Psoas muscle (tissue), 8 donors: Measurements from ENCODE around the gene OR10G3. TPM values are rescaled to one million over a fixed set of nuclear protein-coding genes. Genes with fewer than 3 reads are reported as not detected.
A peak's percentile ranks its signal among the peaks of the same experiment; 100 is the strongest.

ENCODE experiments used
- ATAC-seq, 4 donors: fragments of 200-7000 bp; cut with Tn5 transposase; one replicate each; pipeline ENCODE4 v1.9.1; 2020; ENCODE audit warnings: moderate library complexity in 3 of 4, mild to moderate bottlenecking in 2 of 4
- DNase-seq, 2 donors: peaks; one replicate each; pipeline ENCODE4 v3.0.0-alpha.2; 2020
- H3K27ac ChIP-seq: fragments of 200-600 bp; one replicate; pipeline ENCODE4 v1.8.0; 2022
- H3K27me3 ChIP-seq, 3 donors: fragments of 200-600 bp in 1 of 3; one replicate each; pipeline versions ENCODE4 v1.6.1 to v1.8.0; 2013 to 2022; ENCODE audit warnings: low read length in 2 of 3, mild to moderate bottlenecking in 2 of 3, moderate library complexity in 1 of 3; ENCODE audit not compliant: insufficient read depth in 3 of 3
- H3K36me3 ChIP-seq, 2 donors: fragments of 200-600 bp in 1 of 2; one replicate each; pipeline versions ENCODE4 v1.6.1 to v1.8.0; 2013 to 2022; ENCODE audit warnings: low read depth in 1 of 2, mild to moderate bottlenecking in 1 of 2, moderate library complexity in 1 of 2; ENCODE audit not compliant: insufficient read depth in 1 of 2
- H3K4me1 ChIP-seq: fragments of 200-600 bp; one replicate; pipeline ENCODE4 v1.8.0; 2022
- H3K4me3 ChIP-seq: fragments of 200-600 bp; one replicate; pipeline ENCODE4 v1.8.0; 2022; ENCODE audit warnings: mild to moderate bottlenecking
- H3K9me3 ChIP-seq: fragments of 200-600 bp; one replicate; pipeline ENCODE4 v1.8.0; 2022
- CTCF ChIP-seq: fragments of 200-600 bp; IDR thresholded peaks from one replicate; pipeline ENCODE4 v1.8.0; 2022; ENCODE audit warnings: antibody characterized with exemption
- whole genome bisulfite sequencing, 3 donors: extraction: QIAGEN DNeasy Blood & Tissue Kit; methylation state at CpG; one replicate each; pipeline versions ENCODE4 v1.1.6 to v1.1.7; 2013; 5-methylcytosine and 5-hydroxymethylcytosine counted together
- intact Hi-C, 2 donors: fragments of 100-400 bp; cut with DNase I; formaldehyde crosslinking; loops; one replicate each; pipeline versions ENCODE4 v1.11.0 to v1.14.2; 2022
- polyA plus RNA-seq, 3 donors: library from polyadenylated mRNA; stranded (reverse); fragments of 200-250 nt; gene quantifications; one replicate each; pipeline ENCODE4 v1.2.3, GENCODE V29; 2013
- total RNA-seq, 4 donors: library from RNA; stranded (reverse); fragmentation: NEBNext Ultra II Directional in 2 of 4; extraction: Animal tissue kit (Norgen Biotek cat#: 25700) in 2 of 4; gene quantifications; one replicate each; pipeline versions ENCODE4 v1.2.1 to v1.2.4, GENCODE V29; 2021 to 2023
- donor health status: healthy with polysubstance abuse.
- donor health status: DM: no; HTN: no; CAD: no; lungs with moderate emphysema.
- donor health status: Bipolar disorder and iron deficiency.
- donor health status: healthy.
- donor health status: DM: yes; HTN: yes; CAD: no.
- donor health status: DM: no; HTN: no; CAD: no.
- donor health status: DM: no; HTN: no; CAD: no.
- donor health status: DM: yes; HTN: yes; CAD: no.

OR10G3 gene
- total and polyA plus RNA-seq, 7 donors = not detected

- no peak for DNase-seq
- no peaks in the 10 kb centered on the region for H3K36me3 ChIP-seq
- H3K27me3 ChIP-seq = peaks cover 4 to 62% (median 6%) of the 10 kb centered on the region in 3 donors
- no peak overlapping the region for H3K27ac ChIP-seq
- 13 to 15% (median 15%) methylated on average over 3 of the region's 3 CpGs for WGBS, 3 donors
- no peak for TF ChIP-seq CTCF
- no peaks in the 10 kb centered on the region for H3K4me1 ChIP-seq
- ATAC-seq = no peak
- no peaks in the 10 kb centered on the region for H3K9me3 ChIP-seq
- peak overlapping the region; percentile 46 for H3K4me3 ChIP-seq
- intact Hi-C loops = no loop called here
These were observed 42.8 kb downstream of the OR10G3 start for GRCh38 chr14:21537090-21537424.

- Histone ChIP-seq H3K27me3 (peaks cover 4 to 58% (median 4%) of the 10 kb centered on the region in 3 donors), H3K4me3 (peak overlapping the region; percentile 46)
- WGBS, 3 donors = 1 to 3% (median 1%) methylated on average over 25 of the region's 25 CpGs
These were observed 43.3 kb downstream of the OR10G3 start for GRCh38 chr14:21536418-21537089.

GRCh38 chr14:21535545-21536417 lies 44.1 kb downstream of the OR10G3 start:
- no peak overlapping the region for H3K4me3 ChIP-seq
- H3K4me1 ChIP-seq = no peaks in the 10 kb centered on the region
- H3K36me3 ChIP-seq = no peaks in the 10 kb centered on the region
- peaks cover 4 to 55% (median 4%) of the 10 kb centered on the region in 3 donors for H3K27me3 ChIP-seq
- TF ChIP-seq CTCF = no peak
- intact Hi-C loops = no loop called here
- no peak overlapping the region for H3K27ac ChIP-seq
- no peaks in the 10 kb centered on the region for H3K9me3 ChIP-seq
- WGBS, 3 donors = 15 to 20% (median 19%) methylated on average over 6 of the region's 6 CpGs
- no peak for DNase-seq
- ATAC-seq = no peak

More at GRCh38 chr14:21536418-21537089, 43.3 kb downstream of the OR10G3 start:
- intact Hi-C loops = no loop called here
- ATAC-seq = no peak
- TF ChIP-seq CTCF = no peak
- no peak for DNase-seq
- Histone ChIP-seq H3K27ac (no peak overlapping the region), H3K9me3 (no peaks in the 10 kb centered on the region), H3K36me3 (no peaks in the 10 kb centered on the region), H3K4me1 (no peaks in the 10 kb centered on the region)

GRCh38 chr14:21534576-21534975 lies 45.3 kb downstream of the OR10G3 start:
- intact Hi-C loops = no loop called here
- 57 to 67% (median 59%) methylated on average over 4 of the region's 4 CpGs for WGBS, 3 donors

More at GRCh38 chr14:21534576-21534975, 45.3 kb downstream of the OR10G3 start:
- Histone ChIP-seq H3K4me3 (no peak overlapping the region), H3K27ac (no peak overlapping the region), H3K4me1 (no peaks in the 10 kb centered on the region), H3K27me3 (peaks cover 4 to 52% (median 4%) of the 10 kb centered on the region in 3 donors), H3K36me3 (no peaks in the 10 kb centered on the region), H3K9me3 (no peaks in the 10 kb centered on the region)
- DNase-seq (no peak), ATAC-seq (no peak)
- TF ChIP-seq CTCF = no peak
